Vagina (tissue), 2 donors: ENCODE measurements around the gene CEP128.

Experiments used
- POLR2A ChIP-seq, 2 donors: fragments of 450-650 bp; IDR thresholded peaks; one replicate each; pipeline ENCODE4 v1.6.1; 2017; ENCODE audit warnings: antibody characterized with exemption in 2 of 2, mild to moderate bottlenecking in 2 of 2, moderate library complexity in 2 of 2
- TF ChIP-seq, protein P1 (sequence below), 3 experiments: fragments of 450-650 bp in 2 of 3; fragments of 200-600 bp in 1 of 3; sonication (generic) in 1 of 3; IDR thresholded peaks; one replicate each; pipeline ENCODE4 v1.5.1; 2017 to 2019; ENCODE audit warnings: antibody characterized with exemption in 3 of 3, mild to moderate bottlenecking in 2 of 3, moderate library complexity in 2 of 3

GRCh38 chr14:80977221-80977620, 35.7 kb upstream of the CEP128 start:
- TF ChIP-seq, protein P1, sequence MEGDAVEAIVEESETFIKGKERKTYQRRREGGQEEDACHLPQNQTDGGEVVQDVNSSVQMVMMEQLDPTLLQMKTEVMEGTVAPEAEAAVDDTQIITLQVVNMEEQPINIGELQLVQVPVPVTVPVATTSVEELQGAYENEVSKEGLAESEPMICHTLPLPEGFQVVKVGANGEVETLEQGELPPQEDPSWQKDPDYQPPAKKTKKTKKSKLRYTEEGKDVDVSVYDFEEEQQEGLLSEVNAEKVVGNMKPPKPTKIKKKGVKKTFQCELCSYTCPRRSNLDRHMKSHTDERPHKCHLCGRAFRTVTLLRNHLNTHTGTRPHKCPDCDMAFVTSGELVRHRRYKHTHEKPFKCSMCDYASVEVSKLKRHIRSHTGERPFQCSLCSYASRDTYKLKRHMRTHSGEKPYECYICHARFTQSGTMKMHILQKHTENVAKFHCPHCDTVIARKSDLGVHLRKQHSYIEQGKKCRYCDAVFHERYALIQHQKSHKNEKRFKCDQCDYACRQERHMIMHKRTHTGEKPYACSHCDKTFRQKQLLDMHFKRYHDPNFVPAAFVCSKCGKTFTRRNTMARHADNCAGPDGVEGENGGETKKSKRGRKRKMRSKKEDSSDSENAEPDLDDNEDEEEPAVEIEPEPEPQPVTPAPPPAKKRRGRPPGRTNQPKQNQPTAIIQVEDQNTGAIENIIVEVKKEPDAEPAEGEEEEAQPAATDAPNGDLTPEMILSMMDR (IDR thresholded peaks at IDR 0.05), result no peak
- no peak for TF ChIP-seq POLR2A (IDR thresholded peaks at IDR 0.05)
